GM12891 (cell line): ENCODE results near the gene DZIP1.

Experiments used
- PAX5 ChIP-seq: IDR thresholded peaks from 2 replicates; pipeline ENCODE4 v1.6.1; 2011; ENCODE audit warnings: low read length, moderate library complexity, mild to moderate bottlenecking; ENCODE audit not compliant: insufficient read depth, severe bottlenecking
- POLR2A ChIP-seq: IDR thresholded peaks from 2 replicates; pipeline ENCODE4 v1.6.1; 2011; ENCODE audit warnings: low read depth, low read length, control low read depth
- POLR2AphosphoS5 ChIP-seq: IDR thresholded peaks from 2 replicates; pipeline ENCODE4 v1.6.1; 2011; ENCODE audit warnings: low read depth, low read length, control low read depth
- POU2F2 ChIP-seq: IDR thresholded peaks from 2 replicates; pipeline ENCODE4 v1.6.1; 2011; ENCODE audit warnings: low read depth, mild to moderate bottlenecking, control low read depth, low read length, moderate library complexity
- SPI1 ChIP-seq: IDR thresholded peaks from 2 replicates; pipeline ENCODE4 v1.6.1; 2011; ENCODE audit warnings: low read depth, low read length, control low read depth
- TAF1 ChIP-seq: IDR thresholded peaks from 2 replicates; pipeline ENCODE4 v1.6.1; 2011; ENCODE audit warnings: low read depth, low read length, control low read depth

DNA sequence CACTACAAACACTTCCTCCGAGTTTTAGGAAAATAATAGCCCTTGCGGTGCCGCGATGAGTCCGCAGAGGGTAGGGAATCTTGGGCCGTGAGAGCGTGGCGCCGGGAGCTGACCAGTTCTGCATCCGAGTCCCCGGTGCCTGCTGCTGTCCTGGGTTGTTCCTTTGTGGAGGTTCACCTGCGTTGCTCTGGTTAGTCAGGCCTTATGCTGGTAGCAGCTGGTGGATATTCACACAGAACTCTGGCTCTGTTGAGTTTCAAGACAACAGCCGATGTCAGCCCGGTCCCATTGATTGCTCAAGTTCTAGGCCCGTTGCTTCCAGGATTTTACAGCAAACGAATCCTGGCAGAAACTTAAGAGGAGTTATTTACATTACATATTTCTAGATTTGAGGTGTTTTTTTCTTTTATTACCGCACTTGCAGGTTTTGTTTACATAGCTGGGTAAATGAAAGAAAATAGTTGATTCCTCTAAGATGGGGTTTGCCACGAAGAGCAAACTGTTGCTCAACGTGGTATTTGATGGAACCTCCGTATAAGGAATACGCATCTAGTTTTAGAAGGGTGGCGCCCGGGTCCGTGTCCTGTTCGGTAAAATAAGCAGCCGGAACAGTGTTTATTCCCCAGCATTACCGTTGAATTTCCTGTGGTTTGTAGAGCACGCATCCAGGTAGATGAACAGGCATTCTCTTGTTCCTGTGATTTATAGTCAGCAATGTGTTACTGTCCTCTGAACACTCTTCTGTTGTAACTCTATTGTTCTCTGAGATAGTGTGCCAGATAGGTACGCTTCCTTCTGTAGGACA is 90.7 kb downstream of the DZIP1 start:
- TF ChIP-seq TAF1, result no peak
- TF ChIP-seq POLR2A, result no peak
- no peak for TF ChIP-seq POLR2AphosphoS5
- no peak for TF ChIP-seq SPI1
- no peak for TF ChIP-seq PAX5
- no peak for TF ChIP-seq POU2F2
